HG02571 (cell line): Measurements from ENCODE around the gene ARHGEF28.

ENCODE experiments used
- ATAC-seq: cut with Tn5 transposase; IDR thresholded peaks from one replicate; pipeline ENCODE4 v1.9.1; 2021; ENCODE audit warnings: mild to moderate bottlenecking, moderate library complexity; ENCODE audit not compliant: unreplicated experiment

The ARHGEF28 gene

GRCh38 chr5:73896668-73897067, 270.7 kb downstream of the ARHGEF28 start:
- no peak for ATAC-seq

- ATAC-seq = no peak
Observed at GRCh38 chr5:73897893-73898292, 271.9 kb downstream of the ARHGEF28 start.

- ATAC-seq = peak; percentile 74
Observed at GRCh38 chr5:73899055-73899454, 273.1 kb downstream of the ARHGEF28 start.

GRCh38 chr5:73899916-73900315, 273.9 kb downstream of the ARHGEF28 start:
- ATAC-seq = no peak

GRCh38 chr5:73900566-73900965, 274.6 kb downstream of the ARHGEF28 start:
- ATAC-seq = no peak

GRCh38 chr5:73901043-73901442, 275.0 kb downstream of the ARHGEF28 start:
- no peak for ATAC-seq

- no peak for ATAC-seq
Observed at GRCh38 chr5:73901455-73901854, 275.5 kb downstream of the ARHGEF28 start.

GRCh38 chr5:73902327-73903051, 276.5 kb downstream of the ARHGEF28 start:
- ATAC-seq = no peak

- no peak for ATAC-seq
Observed at GRCh38 chr5:73903169-73903568, 277.2 kb downstream of the ARHGEF28 start.

- ATAC-seq = no peak
Observed at GRCh38 chr5:73906277-73906676, 280.3 kb downstream of the ARHGEF28 start.

- no peak for ATAC-seq
Observed at GRCh38 chr5:73907164-73907563, 281.2 kb downstream of the ARHGEF28 start.

GRCh38 chr5:73908395-73908794, 282.4 kb downstream of the ARHGEF28 start:
- ATAC-seq = no peak

- ATAC-seq = no peak
Observed at GRCh38 chr5:73908846-73909245, 282.9 kb downstream of the ARHGEF28 start.

GRCh38 chr5:73909474-73909873, 283.5 kb downstream of the ARHGEF28 start:
- no peak for ATAC-seq

GRCh38 chr5:73911761-73912393, 285.9 kb downstream of the ARHGEF28 start:
- no peak for ATAC-seq

- no peak for ATAC-seq
Observed at GRCh38 chr5:73912821-73913271, 286.9 kb downstream of the ARHGEF28 start.

GRCh38 chr5:73913971-73914370, 288.0 kb downstream of the ARHGEF28 start:
- ATAC-seq = no peak

GRCh38 chr5:73915345-73915744, 289.3 kb downstream of the ARHGEF28 start:
- no peak for ATAC-seq

GRCh38 chr5:73917433-73917832, 291.4 kb downstream of the ARHGEF28 start:
- no peak for ATAC-seq

- no peak for ATAC-seq
Observed at GRCh38 chr5:73917891-73918290, 291.9 kb downstream of the ARHGEF28 start.

GRCh38 chr5:73918791-73919221, 292.8 kb downstream of the ARHGEF28 start:
- no peak for ATAC-seq

- ATAC-seq = no peak
Observed at GRCh38 chr5:73921741-73922140, 295.7 kb downstream of the ARHGEF28 start.
